GM18907 (cell line): ENCODE results near the gene PDSS2.

ENCODE experiments used
- ATAC-seq: cut with Tn5 transposase; IDR thresholded peaks from one replicate; pipeline ENCODE4 v1.9.1; 2021; ENCODE audit warnings: mild to moderate bottlenecking, moderate library complexity; ENCODE audit not compliant: unreplicated experiment

Gene PDSS2

GRCh38 chr6:107103082-107103481 lies 356.3 kb downstream of the PDSS2 start:
- no peak for ATAC-seq
